HG03139 (cell line): Measurements from ENCODE around the gene MS4A5.
"Not testable (repeated sequence)": the region's sequence is repeated elsewhere in the genome, so short reads cannot be mapped to it uniquely, and the experiment has no call there.

Source experiments
- ATAC-seq: cut with Tn5 transposase; IDR thresholded peaks from one replicate; pipeline ENCODE4 v1.9.1; 2021; ENCODE audit not compliant: unreplicated experiment

Gene MS4A5

DNA sequence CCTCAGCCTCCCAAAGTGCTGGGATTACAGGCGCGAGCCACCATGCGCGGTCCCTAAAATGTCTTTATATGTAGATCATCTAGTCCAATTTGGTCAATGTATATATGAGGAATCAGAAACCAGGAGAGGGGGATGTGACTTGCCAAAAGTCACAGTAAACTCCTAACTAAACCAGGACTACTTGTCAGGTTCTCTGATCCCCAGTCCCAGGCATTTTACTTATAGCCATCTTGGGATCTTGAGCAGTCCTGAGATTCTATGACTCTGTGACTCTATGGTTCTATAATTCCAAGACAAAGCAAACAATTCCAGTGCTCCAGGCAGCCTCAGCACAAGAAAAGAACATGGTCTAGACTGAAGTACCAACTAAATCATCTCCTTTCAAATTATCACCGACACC is at the start of gene MS4A5:
Gene MS4A5, plus strand, starts transcription at position 301 of the 400 bp plus-strand sequence. CDS start 103 bp downstream, outside the sequence.
- ATAC-seq = no peak

GRCh38 chr11:60389279-60389910 is 40.0 kb upstream of the MS4A5 start:
- ATAC-seq = peak; percentile 93

- ATAC-seq = no peak
Measured at GRCh38 chr11:60390419-60390818, 39.0 kb upstream of the MS4A5 start.

DNA sequence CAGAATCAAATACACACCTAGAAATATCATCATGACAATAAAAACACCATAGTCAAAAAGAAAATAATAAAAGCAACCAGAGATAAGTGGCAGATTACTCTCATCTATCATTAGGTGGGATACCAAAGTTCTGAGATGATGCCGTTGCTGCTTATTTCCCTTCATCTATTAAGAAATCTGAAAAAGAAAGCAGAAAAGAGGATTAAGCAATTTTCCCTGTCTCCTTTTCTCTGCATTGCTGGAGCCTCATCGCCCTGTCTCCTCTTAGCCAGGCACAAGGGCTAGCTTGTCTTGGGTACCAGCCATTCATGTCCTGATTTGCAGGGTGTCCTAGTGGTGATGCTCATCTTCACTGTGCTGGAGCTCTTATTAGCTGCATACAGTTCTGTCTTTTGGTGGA is 37.0 kb upstream of the MS4A5 start:
- ATAC-seq = no peak

- ATAC-seq = no peak
Measured at GRCh38 chr11:60393016-60393415, 36.4 kb upstream of the MS4A5 start.

GRCh38 chr11:60394666-60395380 is 34.5 kb upstream of the MS4A5 start:
- ATAC-seq = no peak

DNA sequence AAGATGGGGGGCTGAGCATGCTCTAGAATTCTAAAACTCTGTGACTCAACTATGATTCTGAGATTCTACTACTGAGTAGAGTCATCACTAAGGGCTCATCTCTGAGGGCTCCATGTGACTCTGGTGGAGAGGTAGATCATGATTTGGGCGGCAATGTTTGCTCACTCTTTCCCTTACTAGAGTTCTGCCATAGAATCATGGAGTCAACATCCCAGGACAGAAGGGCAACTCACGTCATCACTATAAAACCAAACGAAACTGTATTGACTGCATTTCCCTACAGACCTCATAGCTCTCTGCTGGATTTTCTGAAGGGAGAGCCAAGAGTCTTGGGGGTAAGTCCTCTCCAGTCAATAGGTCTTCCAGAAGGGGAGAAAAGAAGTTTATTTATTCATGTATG is 33.0 kb upstream of the MS4A5 start, which contains the start of gene MS4A14:
Gene MS4A14, plus strand, starts transcription at position 78 of the 400 bp plus-strand sequence. Its CDS starts 120 bp downstream, at position 198.
- no peak for ATAC-seq

GRCh38 chr11:60396799-60397198 is 32.6 kb upstream of the MS4A5 start:
- ATAC-seq = no peak

GRCh38 chr11:60420015-60420414 is 9.4 kb upstream of the MS4A5 start:
- ATAC-seq = no peak

DNA sequence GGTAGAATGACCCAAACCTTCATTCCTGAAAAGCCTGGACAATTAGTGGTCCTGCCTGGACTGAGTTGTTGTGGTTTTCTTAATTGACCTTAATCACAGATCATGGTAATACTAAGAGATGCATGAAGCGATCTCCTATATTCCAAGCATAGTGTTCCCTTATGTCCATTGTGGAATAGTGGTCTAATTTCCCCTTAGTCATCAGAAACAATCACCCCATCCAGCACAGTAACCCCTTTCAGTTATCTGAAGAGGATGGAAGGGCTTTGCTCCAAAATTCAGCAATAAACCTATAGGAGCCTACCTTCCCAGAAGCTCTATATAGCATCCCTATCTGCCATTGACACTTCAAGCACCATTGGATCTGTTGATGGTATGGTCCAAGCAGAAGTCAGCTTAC is 6.8 kb upstream of the MS4A5 start:
- no peak for ATAC-seq

GRCh38 chr11:60428517-60428916 is 855 bp upstream of the MS4A5 start:
- no peak for ATAC-seq

DNA sequence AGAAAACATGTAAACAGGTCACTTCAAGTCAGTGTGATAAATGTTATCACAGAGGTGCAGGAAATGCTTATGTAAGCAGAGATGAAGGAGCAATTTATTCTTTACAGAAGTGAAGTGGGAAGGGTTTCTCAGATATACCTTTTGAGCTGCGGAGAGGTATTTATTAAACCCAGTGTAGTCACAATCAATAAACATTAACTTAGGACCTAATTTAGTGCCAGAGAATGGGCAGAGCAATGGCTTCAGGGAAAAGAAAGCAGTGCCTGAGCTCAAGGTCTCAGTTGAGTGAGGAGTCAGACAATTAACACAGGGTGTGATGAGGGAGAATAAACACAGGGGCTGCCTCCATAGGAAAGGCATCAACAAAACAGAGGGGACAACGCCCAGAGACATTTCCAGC is 1.9 kb downstream of the MS4A5 start:
- ATAC-seq = no peak

GRCh38 chr11:60433401-60433800 is 4.0 kb downstream of the MS4A5 start:
- ATAC-seq = no peak

- ATAC-seq = no peak
Measured at GRCh38 chr11:60447070-60447469, 17.7 kb downstream of the MS4A5 start.

DNA sequence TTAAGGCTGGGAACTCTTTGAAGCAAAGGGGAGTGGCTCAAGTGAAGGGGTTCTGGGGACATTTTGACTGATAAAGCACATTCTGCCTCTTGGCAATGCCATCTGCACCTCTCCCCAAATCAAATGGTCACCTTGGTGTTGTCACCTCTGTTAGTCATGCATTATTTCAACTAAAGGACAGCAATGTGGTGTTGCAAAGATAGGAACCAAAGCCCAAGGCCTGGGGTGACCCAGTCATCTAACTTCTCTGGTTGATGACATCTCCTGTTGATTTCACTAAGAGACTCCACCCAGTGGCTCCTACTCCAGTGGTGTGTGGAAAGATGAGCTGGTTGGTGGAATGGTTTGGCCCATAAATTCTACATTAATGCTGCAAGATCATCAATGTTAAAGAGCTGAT is 18.5 kb downstream of the MS4A5 start:
- no peak for ATAC-seq

DNA sequence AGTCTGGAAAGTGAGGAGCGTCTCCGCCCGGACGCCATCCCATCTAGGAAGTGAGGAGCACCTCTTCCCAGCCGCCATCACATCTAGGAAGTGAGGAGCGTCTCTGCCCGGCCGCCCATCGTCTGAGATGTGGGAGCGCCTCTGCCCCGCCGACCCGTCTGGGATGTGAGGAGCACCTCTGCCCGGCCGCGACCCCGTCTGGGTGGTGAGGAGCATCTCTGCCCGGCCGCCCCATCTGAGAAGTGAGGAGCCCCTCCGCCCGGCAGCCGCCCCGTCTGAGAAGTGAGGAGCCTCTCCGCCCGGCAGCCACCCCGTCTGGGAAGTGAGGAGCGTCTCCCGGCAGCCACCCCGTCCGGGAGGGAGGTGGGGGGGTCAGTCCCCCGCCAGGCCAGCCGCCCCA is 21.8 kb downstream of the MS4A5 start:
- not testable (repeated sequence) for ATAC-seq

DNA sequence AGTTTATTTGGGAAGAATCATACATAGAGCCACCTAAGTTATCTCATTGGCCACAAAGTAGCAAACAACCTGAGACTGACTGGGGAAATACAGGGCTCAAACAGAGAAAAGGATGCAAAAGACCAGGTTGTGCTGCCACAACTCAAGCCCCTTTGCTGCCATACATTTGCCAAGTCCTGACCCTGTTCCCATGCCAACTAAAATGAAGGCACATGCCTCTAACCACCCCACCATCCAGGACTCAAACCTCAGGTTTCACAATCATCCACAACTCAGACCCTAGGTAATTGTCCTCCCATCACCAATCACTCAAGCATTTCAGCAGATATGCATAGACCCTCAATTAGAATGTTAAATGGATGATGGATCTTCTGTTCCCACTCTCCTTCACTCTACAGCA is 24.8 kb downstream of the MS4A5 start:
- no peak for ATAC-seq

DNA sequence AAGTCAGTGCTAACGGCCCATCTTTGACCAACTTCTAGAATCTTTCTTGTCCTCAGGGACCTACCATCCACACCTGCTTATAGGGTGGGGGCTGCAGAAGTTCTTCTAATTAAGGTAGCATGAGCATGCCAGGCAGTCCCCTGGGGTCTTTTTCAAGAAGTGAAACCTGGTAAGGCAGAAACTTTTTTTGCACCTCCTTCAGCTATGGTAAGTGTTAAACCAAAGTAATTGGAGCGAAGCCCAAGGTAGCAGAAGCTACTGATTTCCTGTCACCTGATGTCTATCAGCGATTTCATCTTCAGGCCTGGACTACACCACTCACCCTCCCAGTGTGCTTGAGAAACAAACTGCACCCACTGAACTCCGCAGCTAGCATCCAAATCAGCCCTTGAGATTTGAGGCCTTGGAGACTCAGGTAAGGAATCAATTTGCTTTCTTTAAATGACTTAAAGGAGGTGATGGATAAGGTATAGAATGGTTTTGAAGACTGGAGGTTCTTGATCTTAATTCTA is 26.2 kb downstream of the MS4A5 start, which contains the start of gene MS4A1:
Gene MS4A1, plus strand, starts transcription at position 317 of the 512 bp plus-strand sequence. CDS start 6,528 bp downstream, outside the sequence.
- ATAC-seq = peak; percentile 84

- peak; percentile 34 for ATAC-seq
Measured at GRCh38 chr11:60457576-60457975, 28.2 kb downstream of the MS4A5 start.

DNA sequence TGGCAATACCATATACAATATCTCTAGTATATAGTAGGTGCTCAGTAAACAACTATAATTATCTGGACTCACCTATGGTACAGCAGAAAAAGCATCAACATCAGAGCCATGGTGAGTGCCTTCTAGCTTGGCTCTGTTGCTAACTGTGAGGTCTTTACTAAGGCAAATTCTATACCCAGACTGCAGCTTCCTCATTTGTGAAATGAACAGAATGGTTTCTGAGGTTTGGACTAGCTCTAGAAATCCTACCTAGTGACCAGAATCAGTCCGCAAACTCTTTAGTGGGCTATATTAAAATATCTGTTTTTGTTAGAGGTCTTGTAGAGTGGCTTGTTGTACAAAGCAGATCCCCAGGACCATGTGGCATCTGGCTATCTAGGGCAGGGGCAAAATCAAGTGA is 30.0 kb downstream of the MS4A5 start:
- no peak for ATAC-seq

- ATAC-seq = no peak
Measured at GRCh38 chr11:60468829-60469228, 39.5 kb downstream of the MS4A5 start.

- no peak for ATAC-seq
Measured at GRCh38 chr11:60469723-60470122, 40.4 kb downstream of the MS4A5 start.
